K562 (cell line): ENCODE results near the gene NBEAL2. TPM values are rescaled to one million over a fixed set of nuclear protein-coding genes. Genes with fewer than 3 reads are reported as not detected.

Experiments
- ATAC-seq: fragments of 200-7000 bp; cut with Tn5 transposase; 3 replicates; pipeline ENCODE4 v1.9.1; 2020; ENCODE audit warnings: moderate library complexity
- BruUV-seq: library from RNA; stranded (reverse); fragments of 400-500 nt; replicated peaks from 2 replicates; lab custom pipeline; 2021; lab: Mats Ljungman, UMichigan
- CTCF ChIA-PET: fragments of 300-600 bp; formaldehyde crosslinking; extraction: SDS; loops from one replicate; lab custom pipeline; 2021; ENCODE audit warnings: low intra/inter-chr PET ratio; lab: Yijun Ruan, JAX
- POLR2A ChIA-PET: fragments of 300-600, 350-650 bp; sonication (Branson Sonifier 250); formaldehyde crosslinking; extraction: SDS; loops from one replicate; lab custom pipeline; 2021; ENCODE audit warnings: antibody characterized with exemption, inconsistent platforms; lab: Yijun Ruan, JAX
- DNase-seq, 4 experiments: peaks; one replicate each; pipeline versions ENCODE4 v3.0.0 to v3.0.0-alpha.2; 2011 to 2018; ENCODE audit warnings: low spot score in 3 of 4, mixed read lengths in 3 of 4; ENCODE audit errors: extremely low read depth in 1 of 4
- FAIRE-seq: peaks from 2 replicates; lab custom pipeline; 2011; peaks lifted over from hg19 to GRCh38; lab: Jason Lieb, UNC
- H2AFZ ChIP-seq: 2 replicates; pipeline ENCODE4 v1.6.0; 2011; ENCODE audit warnings: low read depth, low read length, control low read depth, inconsistent platforms
- H3K27ac ChIP-seq: fragments of 200-600 bp; 3 replicates; pipeline ENCODE4 v1.8.0; 2011; ENCODE audit warnings: low read depth, mild to moderate bottlenecking, control low read depth, inconsistent platforms, low read length, moderate library complexity, mixed read lengths; ENCODE audit errors: extremely low read depth
- H3K27me3 ChIP-seq, 2 experiments: fragments of 300-600 bp in 1 of 2; 2 replicates in 1 of 2; 3 replicates in 1 of 2; pipeline versions ENCODE4 v1.6.0 to v1.8.0; 2011; ENCODE audit warnings: inconsistent platforms in 2 of 2, low read length in 2 of 2, mild to moderate bottlenecking in 1 of 2, mixed read lengths in 1 of 2, moderate library complexity in 1 of 2; ENCODE audit not compliant: control insufficient read depth in 2 of 2, insufficient read depth in 2 of 2
- H3K36me3 ChIP-seq: fragments of 300-600 bp; 3 replicates; pipeline ENCODE4 v1.8.0; 2011; ENCODE audit warnings: mild to moderate bottlenecking, low read length, inconsistent platforms; ENCODE audit not compliant: control insufficient read depth, insufficient read depth
- H3K4me1 ChIP-seq, 2 experiments: fragments of 200-600 bp in 1 of 2; replicated peaks in 1 of 2; 2 replicates in 1 of 2; 3 replicates in 1 of 2; pipeline versions ENCODE4 v1.5.1 to v1.8.0; 2011; ENCODE audit warnings: inconsistent platforms in 2 of 2, low read length in 2 of 2, mild to moderate bottlenecking in 1 of 2, mixed read lengths in 1 of 2, moderate library complexity in 1 of 2; ENCODE audit not compliant: control insufficient read depth in 2 of 2, insufficient read depth in 2 of 2
- H3K4me2 ChIP-seq: 2 replicates; pipeline ENCODE4 v1.6.1; 2011; ENCODE audit warnings: low read length, control low read depth, inconsistent platforms, mixed read lengths; ENCODE audit not compliant: insufficient read depth
- H3K4me3 ChIP-seq: fragments of 200-600 bp; sonication (generic), shearing (Covaris generic); 2 replicates; pipeline ENCODE4 v1.5.1; 2016; ENCODE audit warnings: control low read depth, inconsistent platforms
- H3K79me2 ChIP-seq: fragments of 200-600 bp; 3 replicates; pipeline ENCODE4 v1.8.0; 2011; ENCODE audit warnings: low read length, inconsistent platforms; ENCODE audit not compliant: control insufficient read depth, insufficient read depth
- H3K9ac ChIP-seq, 2 experiments: 2 replicates each; pipeline versions ENCODE4 v1.6.0 to v1.6.1; 2011; ENCODE audit warnings: low read depth in 2 of 2, low read length in 2 of 2, control low read depth in 1 of 2, inconsistent platforms in 1 of 2, mild to moderate bottlenecking in 1 of 2, mixed read lengths in 1 of 2; ENCODE audit not compliant: insufficient read depth in 1 of 2
- H3K9me1 ChIP-seq: one replicate; pipeline ENCODE4 v1.6.0; 2011; ENCODE audit warnings: inconsistent platforms, mild to moderate bottlenecking, low read length, moderate library complexity; ENCODE audit not compliant: control insufficient read depth, insufficient read depth
- H3K9me3 ChIP-seq: replicated peaks from 2 replicates; pipeline ENCODE4 v1.5.1; 2011; ENCODE audit warnings: low read depth, low read length, inconsistent platforms; ENCODE audit not compliant: control insufficient read depth, insufficient read depth
- H4K20me1 ChIP-seq: replicated peaks from 2 replicates; pipeline ENCODE4 v1.6.1; 2011; ENCODE audit warnings: low read length, inconsistent platforms, mixed read lengths; ENCODE audit not compliant: control insufficient read depth, insufficient read depth
- BCOR ChIP-seq: fragments of 450-650 bp; IDR thresholded peaks from 2 replicates; pipeline ENCODE4 v1.6.1; 2016
- CEBPB ChIP-seq: fragments of 450-650 bp; IDR thresholded peaks from 2 replicates; pipeline ENCODE4 v1.6.1; 2016; ENCODE audit warnings: missing genetic modification characterization, missing compliant biosample characterization
- HDAC6 ChIP-seq: IDR thresholded peaks from 2 replicates; pipeline ENCODE4 v1.6.1; 2012; ENCODE audit warnings: low read depth, mild to moderate bottlenecking, control low read depth, inconsistent platforms, low read length, moderate library complexity
- ILK ChIP-seq: fragments of 450-650 bp; IDR thresholded peaks from 2 replicates; pipeline ENCODE4 v1.6.1; 2016; ENCODE audit warnings: missing genetic modification characterization, low read depth, mild to moderate bottlenecking, missing compliant biosample characterization, moderate library complexity, borderline replicate concordance
- LEF1 ChIP-seq: fragments of 450-650 bp; IDR thresholded peaks from 2 replicates; pipeline ENCODE4 v1.6.1; 2016; ENCODE audit warnings: mild to moderate bottlenecking
- MEIS2 ChIP-seq: fragments of 450-650 bp; IDR thresholded peaks from 2 replicates; pipeline ENCODE4 v1.6.1; 2014; ENCODE audit warnings: mild to moderate bottlenecking; ENCODE audit not compliant: partially characterized antibody
- NFE2 ChIP-seq: IDR thresholded peaks from 2 replicates; pipeline ENCODE4 v1.6.1; 2014; ENCODE audit warnings: antibody characterized with exemption, low read depth
- PHB ChIP-seq: fragments of 250-450 bp; sonication (Bioruptor Pico); IDR thresholded peaks from 2 replicates; pipeline ENCODE4 v1.5.0; 2021
- PPARD ChIP-seq: fragments of 250-450 bp; sonication (Bioruptor Pico); IDR thresholded peaks from 2 replicates; pipeline ENCODE4 v1.8.0; 2022; ENCODE audit warnings: inconsistent platforms, mild to moderate bottlenecking, moderate library complexity
- RAD21 ChIP-seq, 2 experiments: fragments of 250-450 bp in 1 of 2; fragments of 450-650 bp in 1 of 2; sonication (Bioruptor Pico) in 1 of 2; formaldehyde crosslinking in 1 of 2; IDR thresholded peaks in 1 of 2; conservative IDR thresholded peaks in 1 of 2; 2 replicates each; pipeline versions ENCODE4 v1.4.0 to v1.8.0; 2020 to 2022; ENCODE audit warnings: mild to moderate bottlenecking in 2 of 2, moderate library complexity in 1 of 2
- SNRNP70 ChIP-seq: fragments of 200-400 bp; formaldehyde crosslinking; optimal IDR thresholded peaks from 2 replicates; pipeline ENCODE3; 2017; ENCODE audit warnings: low read depth, low read length
- ZNF121 ChIP-seq: sonication (generic); formaldehyde crosslinking; conservative IDR thresholded peaks from 2 replicates; pipeline ENCODE4 v1.8.0; 2022; ENCODE audit warnings: missing genetic modification reagents
- ZNF184 ChIP-seq: sonication (generic); formaldehyde crosslinking; IDR thresholded peaks from 2 replicates; pipeline ENCODE4 v1.5.0; 2020; ENCODE audit warnings: missing genetic modification reagents
- ZNF695 ChIP-seq: fragments of 450-650 bp; formaldehyde crosslinking; IDR thresholded peaks from 2 replicates; pipeline ENCODE4 v1.4.0; 2020; ENCODE audit warnings: mild to moderate bottlenecking, moderate library complexity
- ZSCAN29 ChIP-seq: fragments of 450-650 bp; IDR thresholded peaks from 2 replicates; pipeline ENCODE4 v1.6.1; 2017
- WGBS: fragments of 100-300 bp; shearing (Covaris generic); methylation state at CpG from one replicate; pipeline ENCODE4 v1.1.6; 2016; ENCODE audit warnings: low coverage, mixed read lengths; ENCODE audit not compliant: insufficient coverage; ENCODE audit errors: missing lambda C conversion rate; 5-methylcytosine and 5-hydroxymethylcytosine counted together
- in situ Hi-C: fragments of 300-500 bp; cut with MboI; formaldehyde crosslinking; loops from 4 replicates; pipeline ENCODE4 v1.15.0; 2018; ENCODE audit warnings: inconsistent platforms, mixed read lengths
- intact Hi-C: fragments of 100-400 bp; cut with micrococcal nuclease; formaldehyde crosslinking; loops from 2 replicates; pipeline ENCODE4 v1.14.2; 2022
- polyA plus RNA-seq, 8 experiments: library from polyadenylated mRNA; depleted of rRNA in 4 of 8; stranded (reverse) in 5 of 8; unstranded in 3 of 8; fragments of >200 nt; fragmentation: Nextera tagmentation in 2 of 8; fragmentation: Illumina TruSeq in 1 of 8; extraction: Ambion mirVana in 2 of 8; extraction: Trizol in 1 of 8; gene quantifications; 2 replicates each; pipeline versions ENCODE4 v1.2.1 to v1.2.3, GENCODE V29; 2011 to 2014; ENCODE audit warnings: inconsistent platforms in 1 of 8, missing spikeins in 1 of 8
- total RNA-seq, 7 experiments: library from RNA; depleted of rRNA in 6 of 7; stranded (reverse); fragments of >200 nt in 6 of 7; fragmentation: Illumina TruSeq in 2 of 7; extraction: Trizol in 2 of 7; gene quantifications; 2 replicates each; pipeline versions ENCODE4 v1.2.1 to v1.2.3, GENCODE V29; 2011 to 2021; ENCODE audit warnings: low replicate concordance in 1 of 7

The NBEAL2 gene
- total and polyA plus RNA-seq, 9 of the 15 experiments (the other 6 are each of a cell fraction or from before 2014, with no cell fraction given): 0.06 to 114 (median 29.6) TPM

DNA sequence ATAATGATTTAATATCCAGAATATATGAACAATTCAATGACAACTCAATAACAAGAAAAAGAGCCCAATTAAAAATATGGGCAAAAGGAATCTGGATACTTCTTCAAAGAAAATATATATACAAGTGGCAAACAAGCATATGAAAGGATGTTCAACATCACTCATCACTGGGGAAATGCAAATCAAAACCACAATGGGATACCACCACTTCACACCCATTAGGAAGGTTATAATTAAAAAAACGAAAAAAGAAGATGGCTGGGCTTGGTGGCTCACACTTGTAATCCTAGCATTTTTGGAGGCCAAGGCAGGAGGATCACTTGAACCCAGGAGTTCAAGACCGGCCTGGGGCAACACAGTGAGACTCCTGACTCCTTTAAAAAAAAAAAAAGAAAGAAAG is 7.1 kb upstream of the NBEAL2 start:
- DNase-seq: no peak
- Histone ChIP-seq H3K9ac (no peak overlapping the region), H3K4me2 (no peak overlapping the region), H3K4me1 (peaks cover 46 to 59% of the 10 kb centered on the region in 2 experiments), H3K9me3 (no peaks in the 10 kb centered on the region), H2AFZ (no peak overlapping the region), H3K4me3 (no peak overlapping the region), H3K36me3 (peaks cover 59% of the 10 kb centered on the region), H3K79me2 (peaks cover 90% of the 10 kb centered on the region), H4K20me1 (peaks cover 49% of the 10 kb centered on the region), H3K27me3 (no peaks in the 10 kb centered on the region), H3K9me1 (peaks cover 30% of the 10 kb centered on the region), H3K27ac (no peak overlapping the region)
- no TSS peak for BruUV-seq
- no peak for TF ChIP-seq HDAC6
- TF ChIP-seq MEIS2: peak; percentile 27
- peak; percentile 87 for TF ChIP-seq ZNF121
- TF ChIP-seq NFE2: no peak
- no peak for TF ChIP-seq PPARD (CRISPR knock-in tag)
- no peak for TF ChIP-seq LEF1
- no peak for TF ChIP-seq SNRNP70
- no peak for TF ChIP-seq PHB
- no peak for TF ChIP-seq CEBPB (tag)
- 0 out of 2 replicates have a peak, but pooled peaks have one; percentile 45 for TF ChIP-seq BCOR
- TF ChIP-seq RAD21 (CRISPR knock-in tag; conservative IDR thresholded peaks at IDR 0.05 in 1 of 2, IDR thresholded peaks at IDR 0.05 in 1 of 2): no peak
- no peak for TF ChIP-seq ZNF184 (CRISPR knock-in tag)
- no peak for TF ChIP-seq ZNF695
- no peak for TF ChIP-seq ILK
- no peak for TF ChIP-seq ZSCAN29
- intact Hi-C loops (no loop called here), in situ Hi-C loops (no loop called here)
- ChIA-PET CTCF (no interaction called here), POLR2A (interaction anchor here (0.8 to 1.4 kb wide), 3 partner anchors 14 to 37 kb away, joined by 3 read pairs; no protein-coding TSS in a partner anchor)
- FAIRE-seq: no peak
- ATAC-seq: no peak
- 33% methylated on average over 2 of the region's 2 CpGs for WGBS
